GM21825 (cell line): ENCODE data around the gene PA2G4.
"Not testable (repeated sequence)": the region's sequence is repeated elsewhere in the genome, so short reads cannot be mapped to it uniquely, and the experiment has no call there.

ENCODE experiments used
- ATAC-seq: cut with Tn5 transposase; IDR thresholded peaks from one replicate; pipeline ENCODE4 v1.9.1; 2021; ENCODE audit warnings: mild to moderate bottlenecking, moderate library complexity; ENCODE audit not compliant: unreplicated experiment

PA2G4 gene

DNA sequence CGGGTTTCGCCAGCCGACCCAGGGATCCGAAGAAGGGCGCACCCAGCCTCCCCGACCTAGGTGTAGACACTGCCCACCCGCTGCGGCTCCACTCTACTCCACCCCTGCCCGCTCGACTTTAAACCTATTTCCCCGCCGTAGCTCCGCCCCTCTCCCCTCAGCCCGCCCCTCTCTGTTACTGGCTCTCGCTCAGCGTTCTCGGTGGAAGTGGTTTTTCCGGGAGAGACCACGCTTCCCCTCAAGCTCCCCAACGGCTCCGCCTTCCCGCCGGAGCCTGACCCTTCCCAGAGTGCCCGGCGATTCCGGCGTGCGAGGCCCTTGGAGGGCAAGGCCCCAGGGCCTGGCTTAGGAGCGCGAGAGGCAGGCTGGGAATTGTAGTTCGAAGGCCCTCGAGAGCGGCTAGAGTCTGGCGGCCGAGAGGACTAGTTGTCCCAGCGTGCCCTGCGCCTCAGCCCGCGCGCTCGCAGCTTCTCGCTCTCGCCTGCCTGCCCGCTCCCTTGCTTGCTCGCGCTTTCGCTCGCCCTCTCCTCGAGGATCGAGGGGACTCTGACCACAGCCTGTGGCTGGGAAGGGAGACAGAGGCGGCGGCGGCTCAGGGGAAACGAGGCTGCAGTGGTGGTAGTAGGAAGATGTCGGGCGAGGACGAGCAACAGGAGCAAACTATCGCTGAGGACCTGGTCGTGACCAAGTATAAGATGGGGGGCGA lies at the start of gene PA2G4:
Gene PA2G4, plus strand, starts transcription at position 451 of the 706 bp plus-strand sequence. Its CDS starts 179 bp downstream, at position 630.
- ATAC-seq: peak; percentile 91

DNA sequence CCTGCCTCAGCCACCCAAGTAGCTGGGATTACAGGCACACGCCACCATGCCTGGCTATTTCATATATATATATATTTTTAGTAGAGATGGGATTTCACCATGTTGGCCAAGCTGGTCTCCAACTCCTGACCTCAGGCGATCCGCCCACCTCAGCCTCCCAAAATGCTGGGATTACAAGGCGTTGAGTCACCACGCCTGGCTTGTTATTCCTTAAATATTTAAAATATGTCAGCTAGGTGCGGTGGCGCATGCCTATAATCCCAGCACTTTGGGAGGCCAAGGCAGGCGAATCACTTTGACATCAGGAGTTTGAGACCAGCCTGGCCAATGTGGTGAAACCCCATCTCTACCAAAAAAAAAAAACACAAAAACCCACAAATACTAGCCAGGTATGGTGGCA lies 44.4 kb upstream of the PA2G4 start:
- ATAC-seq: not testable (repeated sequence)

DNA sequence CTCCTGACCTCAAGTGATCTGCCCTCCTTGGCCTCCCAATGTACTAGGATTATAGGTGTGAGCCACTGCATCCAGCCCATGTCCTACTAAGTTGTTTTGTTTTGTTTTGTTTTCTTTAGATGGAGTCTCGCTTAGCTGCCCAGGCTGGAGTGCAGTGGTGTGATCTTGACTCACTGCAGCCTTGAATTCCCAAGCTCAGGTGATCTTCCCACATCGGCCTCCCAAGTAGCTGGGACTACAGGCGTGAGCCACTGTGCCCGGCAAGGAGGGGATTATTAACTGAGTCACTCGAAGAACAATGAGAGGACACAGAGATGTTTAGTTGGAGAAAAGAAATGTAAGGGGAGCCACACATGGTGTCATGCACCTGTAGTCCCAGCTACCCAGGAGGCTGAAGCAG lies 42.4 kb upstream of the PA2G4 start:
- no peak for ATAC-seq

DNA sequence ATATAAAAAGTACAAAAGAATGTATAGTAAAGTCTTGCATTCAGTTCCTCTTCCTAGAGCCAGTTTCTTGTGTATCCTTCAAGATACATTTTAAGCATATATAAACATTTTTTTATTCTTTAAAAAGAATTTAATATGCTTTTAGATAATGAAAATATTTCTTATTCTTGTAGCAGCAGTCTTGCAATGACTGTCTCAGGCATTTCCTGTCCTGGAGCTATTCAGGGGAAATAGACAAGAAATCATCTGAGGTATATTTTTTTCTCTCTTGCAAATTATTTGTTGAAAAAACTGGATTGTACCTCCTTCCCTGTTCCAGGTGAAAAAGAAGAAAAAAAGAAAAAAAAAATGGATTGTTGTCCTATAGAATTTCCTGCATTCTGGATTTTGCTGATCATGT lies 41.4 kb upstream of the PA2G4 start:
- ATAC-seq: no peak

DNA sequence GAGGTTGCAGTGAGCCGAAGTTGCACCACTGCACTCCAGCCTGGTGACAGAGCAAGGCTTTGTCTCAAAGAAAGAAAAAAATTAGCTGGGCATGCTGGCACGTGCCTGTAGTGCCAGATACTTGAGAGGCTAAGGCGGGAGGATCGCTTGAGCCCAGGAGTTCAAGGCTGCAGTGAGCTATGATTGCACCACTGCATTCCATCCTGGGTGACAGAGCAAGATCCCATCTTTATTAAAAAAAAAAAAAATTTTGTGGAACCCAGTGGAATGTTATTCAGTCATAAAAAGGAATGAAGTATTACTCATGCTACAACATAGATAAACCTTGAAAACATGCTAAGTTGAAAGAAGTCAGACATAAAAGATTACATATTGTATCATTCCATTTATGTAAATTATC lies 32.7 kb upstream of the PA2G4 start:
- ATAC-seq: no peak

DNA sequence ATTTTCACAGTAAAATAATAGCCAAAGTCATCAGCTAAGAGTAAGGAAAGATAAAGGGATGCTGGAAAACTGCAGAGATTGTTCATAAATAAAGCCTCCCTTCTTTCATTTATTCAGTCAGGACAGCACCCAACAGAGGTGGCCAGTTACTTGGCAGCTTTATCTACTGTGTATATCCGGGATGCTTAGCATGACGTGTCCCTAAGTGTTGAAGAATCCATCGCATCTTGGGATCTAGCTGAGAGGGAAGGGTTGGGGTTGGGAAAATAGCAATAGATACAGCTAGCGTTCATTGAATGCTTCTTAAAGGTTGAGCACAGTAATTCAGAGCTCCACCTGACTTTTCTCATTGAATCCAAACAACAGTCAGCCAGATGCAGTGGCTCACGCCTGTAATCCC lies 30.0 kb upstream of the PA2G4 start:
- ATAC-seq: no peak

DNA sequence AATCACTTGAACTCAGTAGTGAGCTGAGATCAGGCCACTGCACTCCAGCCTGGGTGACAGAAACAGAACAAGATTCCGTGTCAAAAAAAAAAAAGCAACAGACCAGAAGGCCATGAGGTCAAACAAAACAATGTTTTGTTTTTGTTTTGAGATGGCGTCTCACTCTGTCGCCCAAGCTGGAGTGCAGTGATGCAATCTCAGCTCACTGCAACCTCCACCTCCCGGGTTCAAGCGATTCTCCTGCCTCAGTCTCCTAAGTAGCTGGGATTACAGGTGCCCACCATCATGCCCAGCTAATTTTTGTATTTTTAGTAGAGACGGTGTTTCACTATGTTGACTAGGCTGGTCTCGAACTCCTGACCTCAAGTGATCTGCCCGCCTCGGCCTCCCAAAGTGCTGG lies 26.4 kb upstream of the PA2G4 start:
- not testable (repeated sequence) for ATAC-seq

DNA sequence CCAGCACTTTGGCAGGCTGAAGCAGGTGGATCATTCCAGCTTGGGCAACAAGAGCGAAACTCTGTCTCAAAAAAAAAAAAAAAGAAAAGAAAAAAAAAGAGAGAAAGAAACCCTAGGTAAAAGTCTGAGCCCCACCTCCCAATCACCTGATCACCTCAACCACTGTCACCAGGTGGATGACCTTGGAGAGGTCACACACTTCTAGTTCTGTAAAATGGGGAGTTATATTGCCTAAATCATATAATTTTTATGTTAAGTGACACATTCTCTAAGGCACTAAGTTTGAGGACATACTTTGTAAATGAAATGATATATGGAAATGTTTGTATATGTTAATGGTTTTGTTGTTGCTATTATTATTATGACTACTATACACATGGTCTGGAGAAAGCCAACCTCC lies 25.9 kb upstream of the PA2G4 start:
- ATAC-seq: no peak

DNA sequence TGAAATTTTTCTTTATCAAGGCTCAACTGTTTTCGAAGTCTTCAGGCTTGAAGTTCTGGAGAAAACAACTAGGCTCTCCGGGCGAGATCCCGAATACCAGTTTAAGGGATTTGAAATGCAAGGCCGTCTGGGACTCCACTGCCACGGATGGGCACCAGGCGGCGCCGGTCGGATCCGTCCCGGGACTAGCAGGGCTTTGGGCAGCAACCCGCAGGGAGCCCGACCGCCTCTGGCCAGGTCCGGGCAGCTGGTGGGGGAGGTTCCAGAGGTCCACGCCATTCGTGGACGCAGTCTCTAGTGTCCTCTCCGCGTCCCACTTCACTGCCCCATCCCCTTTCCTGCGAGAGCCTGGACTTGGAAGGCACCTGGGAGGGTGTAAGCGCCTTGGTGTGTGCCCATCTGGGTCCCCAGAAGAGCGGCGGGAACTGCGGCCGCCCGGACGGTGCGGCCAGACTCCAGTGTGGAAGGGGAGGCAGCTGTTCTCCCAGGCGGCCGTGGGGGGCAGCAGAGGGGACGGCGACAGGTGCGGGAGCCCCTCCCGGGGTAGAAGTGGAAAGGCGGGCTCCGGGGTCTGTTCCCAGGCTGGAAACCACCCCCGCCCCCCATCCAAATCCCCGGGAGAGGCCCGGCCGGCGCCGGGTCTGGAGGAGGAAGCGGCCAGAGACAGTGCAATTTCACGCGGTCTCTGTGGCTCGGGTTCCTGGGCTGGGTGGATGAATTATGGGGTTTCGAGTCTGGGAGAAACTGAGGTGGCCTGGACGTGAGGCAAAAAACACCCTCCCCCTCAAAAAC lies 25.2 kb upstream of the PA2G4 start:
- ATAC-seq: peak; percentile 69

DNA sequence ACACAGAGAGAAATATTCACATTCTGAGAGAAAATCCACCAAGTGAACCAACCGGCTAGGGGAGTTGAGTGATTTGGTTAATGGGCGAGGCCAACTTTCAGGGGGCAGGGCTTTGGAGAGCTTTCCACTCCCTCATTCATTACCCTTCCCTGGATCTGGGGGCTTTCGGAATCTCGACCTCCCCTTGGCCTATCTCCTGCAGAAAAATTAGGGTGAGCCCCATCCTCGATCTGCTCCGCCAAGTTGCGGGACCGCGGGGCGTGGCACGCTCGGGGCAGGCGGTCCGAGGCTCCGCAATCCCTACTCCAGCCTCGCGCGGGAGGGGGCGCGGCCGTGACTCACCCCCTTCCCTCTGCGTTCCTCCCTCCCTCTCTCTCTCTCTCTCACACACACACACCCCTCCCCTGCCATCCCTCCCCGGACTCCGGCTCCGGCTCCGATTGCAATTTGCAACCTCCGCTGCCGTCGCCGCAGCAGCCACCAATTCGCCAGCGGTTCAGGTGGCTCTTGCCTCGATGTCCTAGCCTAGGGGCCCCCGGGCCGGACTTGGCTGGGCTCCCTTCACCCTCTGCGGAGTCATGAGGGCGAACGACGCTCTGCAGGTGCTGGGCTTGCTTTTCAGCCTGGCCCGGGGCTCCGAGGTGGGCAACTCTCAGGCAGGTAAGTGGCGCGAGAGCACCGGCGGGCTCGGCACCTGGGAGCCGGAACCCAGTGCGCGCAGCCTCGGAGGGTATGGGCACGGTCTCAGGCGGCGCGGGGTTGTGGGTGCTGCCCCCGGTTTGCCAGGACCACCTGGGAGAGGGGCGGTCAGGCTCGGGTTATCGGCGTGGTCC lies 24.4 kb upstream of the PA2G4 start, which contains the start of gene ERBB3:
Gene ERBB3, plus strand, starts transcription at position 443 of the 833 bp plus-strand sequence. Its CDS starts 136 bp downstream, at position 579.
- ATAC-seq: peak; percentile 26

DNA sequence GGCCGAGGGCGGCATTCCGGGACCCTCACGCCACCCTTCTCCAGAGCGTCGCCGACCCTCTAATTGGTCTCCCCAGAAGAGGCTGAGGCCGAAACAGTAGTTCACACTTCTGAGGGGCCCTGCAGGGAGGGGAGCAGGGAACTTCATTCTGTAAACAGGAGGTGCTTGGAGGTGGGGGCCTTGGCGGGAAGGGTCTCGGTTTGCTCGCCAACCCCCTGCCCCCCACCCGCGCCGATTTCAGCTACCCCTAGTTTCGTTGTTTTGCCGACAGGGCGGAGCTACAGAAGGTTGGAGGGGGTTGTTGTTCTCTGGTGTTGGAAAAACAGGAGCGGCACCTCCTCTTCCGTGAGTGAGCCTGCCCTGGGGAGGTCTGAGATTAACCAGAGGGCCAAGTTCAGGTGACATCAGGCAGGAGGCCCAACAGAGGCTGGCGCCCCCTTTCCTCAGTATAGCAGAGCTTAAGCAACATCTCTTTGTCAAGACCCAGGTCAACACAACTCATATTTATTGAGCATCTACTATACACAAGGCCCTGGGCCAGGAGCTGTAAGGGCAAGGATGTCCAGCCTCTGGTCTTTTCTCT lies 23.7 kb upstream of the PA2G4 start:
- no peak for ATAC-seq

DNA sequence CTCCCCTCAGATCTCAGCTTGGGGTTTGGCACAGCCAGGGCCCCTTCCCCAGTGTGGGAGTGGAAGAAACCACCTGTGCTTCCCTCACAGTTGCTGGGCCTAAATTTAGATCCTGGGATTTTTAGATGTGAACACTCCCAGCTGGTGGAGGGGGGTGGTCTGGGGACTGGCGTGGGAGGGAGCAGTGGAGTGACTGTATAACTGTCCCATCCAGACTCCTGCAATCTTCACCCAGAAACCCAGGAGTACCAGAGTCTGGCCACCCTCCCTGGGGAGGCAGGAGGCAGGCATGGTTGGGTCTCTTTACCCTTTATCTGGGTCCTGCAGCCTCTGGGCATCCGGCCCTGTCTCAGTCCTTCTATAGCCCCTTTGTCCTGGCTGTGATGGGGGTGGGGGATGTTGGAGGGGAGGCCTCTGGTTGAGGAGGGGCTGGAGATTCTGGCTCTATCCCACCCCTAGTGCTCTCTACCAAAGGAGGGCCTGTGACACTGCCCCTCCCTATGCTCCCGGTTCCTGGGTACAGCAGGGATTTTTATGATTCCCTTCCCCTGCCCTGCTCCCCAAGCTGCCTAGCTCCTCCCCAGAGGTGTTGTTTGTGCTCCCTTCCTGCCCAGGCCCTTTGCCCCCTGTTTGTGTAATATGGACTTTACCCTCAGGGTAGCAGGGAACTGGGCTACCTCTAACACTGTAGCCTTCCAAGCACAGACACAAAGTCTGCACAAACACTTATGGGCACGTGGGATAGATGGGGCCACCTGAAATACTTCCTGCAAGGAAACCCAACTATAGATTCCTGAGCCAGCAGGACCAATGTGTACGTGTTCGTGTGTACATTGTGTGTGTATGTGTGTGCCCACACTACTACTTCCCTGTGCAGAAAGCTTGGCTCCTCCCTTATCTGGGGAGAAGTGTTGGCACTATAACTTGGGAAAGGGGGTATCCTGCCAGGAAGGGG lies 22.7 kb upstream of the PA2G4 start:
- ATAC-seq: no peak

DNA sequence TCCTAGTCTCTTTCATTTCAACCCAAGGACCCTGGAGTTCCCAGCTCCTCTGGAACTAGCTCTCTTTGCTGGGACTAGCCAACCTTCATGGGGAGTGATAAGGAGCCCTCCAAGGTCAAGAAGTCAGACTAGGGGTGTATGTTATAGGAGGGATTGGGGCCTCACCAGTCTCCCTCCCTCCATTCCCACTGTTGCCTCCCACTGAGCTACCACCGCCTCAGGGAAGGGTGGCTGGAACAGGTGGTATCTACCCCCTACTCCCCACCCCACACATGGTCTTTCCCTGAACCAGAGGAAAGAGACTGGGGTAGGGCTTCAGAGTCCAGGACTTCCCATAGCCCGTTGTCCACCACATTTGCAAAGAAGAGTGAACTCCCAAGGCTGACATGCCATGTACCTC lies 22.0 kb upstream of the PA2G4 start:
- ATAC-seq: no peak

DNA sequence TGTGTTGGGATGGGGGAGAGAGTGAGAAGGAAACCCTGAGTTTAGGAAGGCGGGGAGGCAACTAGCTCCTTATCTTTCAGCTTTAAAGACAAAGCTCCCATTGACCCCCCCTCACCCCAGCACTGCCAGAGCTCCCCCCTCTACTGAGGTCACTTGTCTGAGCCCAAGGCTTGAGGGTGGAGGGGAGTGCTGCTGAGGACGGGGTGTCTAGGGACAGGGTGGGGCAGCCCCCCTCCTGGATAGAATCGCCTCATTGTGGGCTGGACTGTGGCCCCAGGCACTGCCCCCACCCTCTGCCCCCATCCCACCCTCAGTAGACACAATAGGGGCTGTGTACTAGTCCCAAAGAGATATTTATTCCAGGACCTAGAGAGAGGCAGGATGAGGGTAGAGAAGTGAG lies 21.4 kb upstream of the PA2G4 start:
- ATAC-seq: no peak

DNA sequence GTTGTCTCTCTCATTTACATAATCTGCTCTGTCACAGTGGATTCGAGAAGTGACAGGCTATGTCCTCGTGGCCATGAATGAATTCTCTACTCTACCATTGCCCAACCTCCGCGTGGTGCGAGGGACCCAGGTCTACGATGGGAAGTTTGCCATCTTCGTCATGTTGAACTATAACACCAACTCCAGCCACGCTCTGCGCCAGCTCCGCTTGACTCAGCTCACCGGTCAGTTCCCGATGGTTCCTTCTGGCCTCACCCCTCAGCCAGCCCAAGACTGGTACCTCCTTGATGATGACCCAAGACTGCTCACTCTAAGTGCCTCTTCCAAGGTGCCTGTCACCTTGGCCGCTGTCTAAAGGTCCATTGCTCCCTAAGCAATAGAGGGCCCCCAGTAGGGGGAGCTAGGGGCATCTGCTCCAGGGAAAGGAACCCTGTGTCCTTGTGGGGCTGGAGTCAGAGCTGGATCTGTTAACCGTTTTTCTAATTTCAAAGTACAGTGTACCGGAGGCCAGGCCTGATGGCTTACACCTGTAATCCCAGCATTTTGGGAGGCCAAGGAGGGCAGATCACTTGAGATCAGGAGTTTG lies 19.3 kb upstream of the PA2G4 start:
- ATAC-seq: no peak

DNA sequence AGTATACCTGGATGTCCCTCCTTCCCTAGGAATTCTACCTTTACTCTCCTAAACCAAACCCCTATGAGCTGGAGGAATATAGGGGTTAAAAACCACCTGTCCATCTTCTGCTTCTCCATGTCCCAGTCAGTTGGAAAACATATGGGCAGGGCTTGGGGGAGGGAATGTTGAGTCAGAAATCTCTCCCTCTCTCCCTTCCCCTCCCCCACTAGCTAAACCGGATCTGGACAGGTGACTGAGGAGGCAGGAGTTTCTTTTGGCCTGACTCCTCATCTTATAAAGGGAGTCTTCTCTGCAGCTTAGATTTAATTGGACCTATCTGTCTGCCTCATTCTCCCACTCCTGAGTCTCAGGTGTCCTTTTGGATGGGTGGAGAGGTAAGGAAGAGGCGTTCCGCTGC lies 18.3 kb upstream of the PA2G4 start:
- no peak for ATAC-seq

DNA sequence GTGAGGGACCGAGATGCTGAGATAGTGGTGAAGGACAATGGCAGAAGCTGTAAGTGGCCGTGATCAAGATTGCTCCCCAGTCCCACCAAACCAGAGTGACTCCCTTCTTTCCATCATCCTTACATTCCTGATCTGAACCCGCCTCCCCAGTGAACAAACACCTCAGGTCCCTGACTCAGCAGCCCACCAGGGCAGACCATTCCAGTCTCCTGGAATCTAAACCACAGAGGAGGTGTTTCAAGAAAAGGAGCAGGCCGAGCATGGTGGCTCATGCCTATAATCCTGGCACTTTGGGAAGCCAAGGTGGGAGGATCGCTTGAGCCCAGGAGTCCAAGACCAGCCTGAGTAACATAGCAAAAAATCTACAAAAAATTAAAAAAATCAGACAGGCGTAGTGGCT lies 17.8 kb upstream of the PA2G4 start:
- ATAC-seq: no peak

DNA sequence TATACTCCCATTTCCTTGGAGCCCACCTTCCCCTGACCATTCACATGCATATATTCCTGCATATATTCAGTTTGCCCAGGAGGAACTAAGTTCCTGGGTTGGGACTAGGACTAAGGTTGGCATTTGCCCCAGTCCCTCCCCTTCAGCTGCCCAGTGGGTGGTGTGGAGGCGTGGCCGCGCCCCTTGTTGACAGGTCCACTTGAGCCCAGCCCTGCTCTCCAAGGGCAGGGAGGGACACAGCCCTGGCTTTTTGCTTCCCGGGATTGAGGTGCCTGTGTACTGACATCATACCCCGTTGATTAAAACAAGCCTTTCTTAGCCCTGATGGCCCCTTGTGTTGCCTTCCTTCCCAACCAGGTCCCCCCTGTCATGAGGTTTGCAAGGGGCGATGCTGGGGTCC lies 17.1 kb upstream of the PA2G4 start:
- ATAC-seq: no peak

DNA sequence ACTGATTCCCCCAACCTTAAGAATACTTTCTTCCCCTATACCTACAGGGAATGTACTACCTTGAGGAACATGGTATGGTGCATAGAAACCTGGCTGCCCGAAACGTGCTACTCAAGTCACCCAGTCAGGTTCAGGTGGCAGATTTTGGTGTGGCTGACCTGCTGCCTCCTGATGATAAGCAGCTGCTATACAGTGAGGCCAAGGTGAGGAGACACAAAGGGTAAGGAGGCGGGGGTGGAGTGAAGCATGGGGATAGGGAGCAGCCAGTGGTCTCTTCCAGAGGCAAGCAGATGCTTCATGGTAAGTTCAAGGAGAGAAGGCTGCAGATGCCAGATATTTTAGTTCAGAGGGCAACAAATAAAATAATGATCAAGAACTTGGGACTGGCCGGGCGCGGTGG lies 6.6 kb upstream of the PA2G4 start:
- ATAC-seq: no peak

DNA sequence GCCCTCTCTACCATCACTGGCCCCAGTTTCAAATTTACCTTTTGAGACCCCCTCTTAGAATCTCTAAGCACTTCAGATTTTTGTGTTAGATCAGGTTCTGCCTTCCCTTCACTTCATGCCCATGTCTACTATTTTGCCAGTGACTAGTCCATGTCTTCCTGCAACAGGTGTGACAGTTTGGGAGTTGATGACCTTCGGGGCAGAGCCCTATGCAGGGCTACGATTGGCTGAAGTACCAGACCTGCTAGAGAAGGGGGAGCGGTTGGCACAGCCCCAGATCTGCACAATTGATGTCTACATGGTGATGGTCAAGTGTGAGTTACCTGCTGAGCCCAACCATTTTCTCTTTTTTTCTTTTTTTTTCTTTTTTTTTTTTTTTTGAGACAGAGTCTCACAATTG lies 5.8 kb upstream of the PA2G4 start:
- no peak for ATAC-seq
